IMR-90 (cell line): ENCODE results near the gene STATH. TPM values are rescaled to one million over a fixed set of nuclear protein-coding genes. Genes with fewer than 3 reads are reported as not detected.

ENCODE experiments used
- ATAC-seq: fragments of 200-7000 bp; cut with Tn5 transposase; 2 replicates; pipeline ENCODE4 v1.9.1; 2020; ENCODE audit warnings: low read depth, mild to moderate bottlenecking, moderate library complexity
- BruUV-seq: library from RNA; stranded (reverse); fragments of 400-500 nt; replicated peaks from 2 replicates; lab custom pipeline; 2021; lab: Mats Ljungman, UMichigan
- CTCF ChIA-PET: fragments of 300-600 bp; formaldehyde crosslinking; extraction: SDS; loops from one replicate; lab custom pipeline; 2021; ENCODE audit warnings: antibody characterized with exemption; lab: Yijun Ruan, JAX
- POLR2A ChIA-PET: fragments of 300-600 bp; sonication (Branson Sonifier 250); formaldehyde crosslinking; loops from one replicate; lab custom pipeline; 2022; ENCODE audit warnings: antibody characterized with exemption; ENCODE audit not compliant: unreplicated experiment; lab: Charles Lee
- DNase-seq: peaks from one replicate; pipeline ENCODE4 v3.0.0; 2013
- H2AFZ ChIP-seq: replicated peaks from 2 replicates; pipeline ENCODE3; 2013; ENCODE audit warnings: low read length, mild to moderate bottlenecking; ENCODE audit not compliant: poor library complexity
- H2AK5ac ChIP-seq: 2 replicates; pipeline ENCODE4 v1.6.1; 2013; ENCODE audit warnings: low read depth, low read length, inconsistent platforms
- H2AK9ac ChIP-seq: replicated peaks from 2 replicates; pipeline ENCODE3; 2013; ENCODE audit warnings: mild to moderate bottlenecking, low read depth, low read length, moderate library complexity; ENCODE audit not compliant: poor library complexity
- H2BK120ac ChIP-seq: 2 replicates; pipeline ENCODE4 v1.6.1; 2013; ENCODE audit warnings: low read depth, low read length, inconsistent platforms
- H2BK15ac ChIP-seq: 3 replicates; pipeline ENCODE4 v1.6.1; 2013; ENCODE audit warnings: low read depth, low read length, inconsistent platforms
- H2BK20ac ChIP-seq: 2 replicates; pipeline ENCODE4 v1.6.1; 2013; ENCODE audit warnings: low read depth, mild to moderate bottlenecking, inconsistent platforms, low read length, moderate library complexity
- H2BK5ac ChIP-seq: 2 replicates; pipeline ENCODE4 v1.6.1; 2013; ENCODE audit warnings: mild to moderate bottlenecking, low read depth, low read length, inconsistent platforms; ENCODE audit not compliant: poor library complexity, severe bottlenecking
- H3K14ac ChIP-seq: replicated peaks from 2 replicates; pipeline ENCODE4 v1.6.1; 2013; ENCODE audit warnings: low read depth, low read length, inconsistent platforms
- H3K18ac ChIP-seq: 2 replicates; pipeline ENCODE4 v1.6.1; 2013; ENCODE audit warnings: low read depth, low read length, control low read depth
- H3K23ac ChIP-seq: 2 replicates; pipeline ENCODE4 v1.6.1; 2013; ENCODE audit warnings: low read depth, low read length, inconsistent platforms
- H3K27ac ChIP-seq: 2 replicates; pipeline ENCODE4 v1.5.1; 2013; ENCODE audit warnings: mild to moderate bottlenecking, control low read depth, low read length; ENCODE audit not compliant: insufficient read depth
- H3K27me3 ChIP-seq: 2 replicates; pipeline ENCODE4 v1.6.1; 2013; ENCODE audit warnings: low read length; ENCODE audit not compliant: control insufficient read depth, insufficient read depth
- H3K36me3 ChIP-seq: 2 replicates; pipeline ENCODE4 v1.6.1; 2013; ENCODE audit warnings: low read length, mixed read lengths; ENCODE audit not compliant: control insufficient read depth, insufficient read depth
- H3K4ac ChIP-seq: 2 replicates; pipeline ENCODE4 v1.6.1; 2013; ENCODE audit warnings: low read depth, low read length, inconsistent platforms
- H3K4me1 ChIP-seq: 2 replicates; pipeline ENCODE4 v1.6.1; 2013; ENCODE audit warnings: low read length, mixed read lengths; ENCODE audit not compliant: control insufficient read depth, insufficient read depth
- H3K4me2 ChIP-seq: 2 replicates; pipeline ENCODE4 v1.6.1; 2013; ENCODE audit warnings: low read depth, mild to moderate bottlenecking, control low read depth, low read length, moderate library complexity
- H3K4me3 ChIP-seq: 2 replicates; pipeline ENCODE4 v1.5.1; 2013; ENCODE audit warnings: low read depth, mild to moderate bottlenecking, control low read depth, low read length, moderate library complexity; ENCODE audit not compliant: insufficient read depth
- H3K56ac ChIP-seq: 2 replicates; pipeline ENCODE4 v1.6.1; 2013; ENCODE audit warnings: low read length, inconsistent platforms; ENCODE audit not compliant: insufficient read depth; ENCODE audit errors: extremely low read depth
- H3K79me1 ChIP-seq, 2 experiments: 2 replicates each; pipeline ENCODE4 v1.6.1; 2013; ENCODE audit warnings: low read length in 2 of 2, inconsistent platforms in 1 of 2, low read depth in 1 of 2
- H3K9ac ChIP-seq: 2 replicates; pipeline ENCODE4 v1.6.1; 2013; ENCODE audit warnings: low read depth, low read length, control low read depth
- H3K9me1 ChIP-seq: 2 replicates; pipeline ENCODE4 v1.6.1; 2013; ENCODE audit warnings: low read length, inconsistent platforms; ENCODE audit not compliant: insufficient read depth
- H3K9me3 ChIP-seq: 2 replicates; pipeline ENCODE4 v1.6.1; 2013; ENCODE audit warnings: low read length; ENCODE audit not compliant: control insufficient read depth, insufficient read depth
- H4K20me1 ChIP-seq: 2 replicates; pipeline ENCODE4 v1.6.1; 2013; ENCODE audit warnings: low read length, inconsistent platforms; ENCODE audit not compliant: insufficient read depth
- H4K5ac ChIP-seq: 2 replicates; pipeline ENCODE4 v1.6.1; 2013; ENCODE audit warnings: mild to moderate bottlenecking, low read depth, low read length, control low read depth
- H4K8ac ChIP-seq, 2 experiments: 2 replicates each; pipeline ENCODE4 v1.6.1; 2013; ENCODE audit warnings: low read depth in 2 of 2, low read length in 2 of 2, control low read depth in 1 of 2, inconsistent platforms in 1 of 2
- H4K91ac ChIP-seq: 2 replicates; pipeline ENCODE4 v1.6.1; 2013; ENCODE audit warnings: low read depth, low read length, inconsistent platforms; ENCODE audit not compliant: insufficient read depth
- BHLHE40 ChIP-seq: fragments of 150-350 bp; IDR thresholded peaks from 2 replicates; pipeline ENCODE4 v1.6.1; 2016; ENCODE audit warnings: mild to moderate bottlenecking, low read depth, low read length
- CEBPB ChIP-seq: IDR thresholded peaks from 2 replicates; pipeline ENCODE4 v1.6.1; 2012; ENCODE audit warnings: low read depth, low read length, improper control_type of control experiment
- RFX5 ChIP-seq: IDR thresholded peaks from 2 replicates; pipeline ENCODE4 v1.8.0; 2012; ENCODE audit warnings: low read depth, mild to moderate bottlenecking, low read length, moderate library complexity
- WGBS, 2 experiments: methylation state at CpG; one replicate each; pipeline versions ENCODE4 v1.1.5 to v1.1.7; 2013; ENCODE audit warnings: missing lambda C conversion rate in 2 of 2; ENCODE audit not compliant: insufficient read length in 1 of 2; ENCODE audit errors: extremely low coverage in 2 of 2; 5-methylcytosine and 5-hydroxymethylcytosine counted together
- dilution Hi-C: fragments of 300-500 bp; cut with HindIII; formaldehyde crosslinking; loops from one replicate; pipeline ENCODE4 v1.14.3; 2018; ENCODE audit warnings: low sequenced_read_pairs; ENCODE audit not compliant: unreplicated experiment
- in situ Hi-C: fragments of 300-500 bp; cut with MboI; formaldehyde crosslinking; loops from 3 replicates; pipeline ENCODE4 v1.14.3; 2019; ENCODE audit warnings: low sequenced_read_pairs, inconsistent platforms, mixed read lengths
- intact Hi-C: fragments of 100-400 bp; cut with micrococcal nuclease; formaldehyde crosslinking; loops from 2 replicates; pipeline ENCODE4 v1.10.0; 2022
- polyA plus RNA-seq, 3 experiments: library from polyadenylated mRNA; depleted of rRNA; stranded (reverse); fragments of >200 nt; gene quantifications; 2 replicates each; pipeline ENCODE4 v1.2.3, GENCODE V29; 2012; ENCODE audit warnings: low replicate concordance in 1 of 3
- total RNA-seq: library from RNA; depleted of rRNA; stranded (reverse); fragments of >200 nt; gene quantifications from 2 replicates; pipeline ENCODE4 v1.2.3, GENCODE V29; 2012

STATH gene
- total and polyA plus RNA-seq, 2 of the 4 experiments (the other 2 are of a cell fraction): not detected

- dilution Hi-C loops: no loop called here
- H3K18ac ChIP-seq: no peak overlapping the region
- no peak overlapping the region for H4K8ac ChIP-seq
- no peak overlapping the region for H2AFZ ChIP-seq
- no peak overlapping the region for H2AK9ac ChIP-seq
- no peak overlapping the region for H3K4me3 ChIP-seq
- ChIA-PET CTCF (no interaction called here), POLR2A (no interaction called here)
- H3K4me1 ChIP-seq: no peaks in the 10 kb centered on the region
- H3K4ac ChIP-seq: no peak overlapping the region
- no peak overlapping the region for H4K5ac ChIP-seq
- H4K20me1 ChIP-seq: no peaks in the 10 kb centered on the region
- H3K27me3 ChIP-seq: no peaks in the 10 kb centered on the region
- H2BK15ac ChIP-seq: no peak overlapping the region
- H3K9me1 ChIP-seq: no peaks in the 10 kb centered on the region
- no peak overlapping the region for H2BK20ac ChIP-seq
- no peak overlapping the region for H2BK120ac ChIP-seq
- no TSS peak for BruUV-seq
- DNase-seq (no peak), ATAC-seq (no peak)
- no peak overlapping the region for H3K56ac ChIP-seq
- H3K14ac ChIP-seq: no peak overlapping the region
- H4K91ac ChIP-seq: no peak overlapping the region
- H3K36me3 ChIP-seq: no peaks in the 10 kb centered on the region
- intact Hi-C loops: no loop called here
- H3K79me1 ChIP-seq: no peaks in the 10 kb centered on the region
- H3K4me2 ChIP-seq: no peak overlapping the region
- no peak overlapping the region for H3K27ac ChIP-seq
- H3K23ac ChIP-seq: no peak overlapping the region
- no CpG with 5 or more reads among the region's 3 CpGs for whole genome bisulfite sequencing, 2 experiments
- no peak overlapping the region for H2AK5ac ChIP-seq
- no peaks in the 10 kb centered on the region for H3K9me3 ChIP-seq
- TF ChIP-seq RFX5 (no peak), CEBPB (no peak), BHLHE40 (no peak)
- H2BK5ac ChIP-seq: no peak overlapping the region
- in situ Hi-C loops: no loop called here
- H3K9ac ChIP-seq: no peak overlapping the region
Observed at GRCh38 chr4:69951602-69952001, 44.2 kb upstream of the STATH start.
